HL-60 (cell line): Measurements from ENCODE around the gene SRSF1.

ENCODE experiments used
- GABPA ChIP-seq: IDR thresholded peaks from 2 replicates; pipeline ENCODE4 v1.6.1; 2012; ENCODE audit warnings: low read depth
- POLR2AphosphoS5 ChIP-seq: IDR thresholded peaks from 2 replicates; pipeline ENCODE4 v1.6.1; 2012; ENCODE audit warnings: low read depth
- TF ChIP-seq, protein P1 (sequence below): IDR thresholded peaks from one replicate; pipeline ENCODE4 v1.5.1; 2011; ENCODE audit warnings: low read length, control low read depth, inconsistent platforms; ENCODE audit not compliant: insufficient read depth
- TF ChIP-seq, protein P2 (sequence below): IDR thresholded peaks from 2 replicates; pipeline ENCODE4 v1.6.1; 2012; ENCODE audit warnings: low read depth; ENCODE audit not compliant: insufficient replicate concordance

DNA sequence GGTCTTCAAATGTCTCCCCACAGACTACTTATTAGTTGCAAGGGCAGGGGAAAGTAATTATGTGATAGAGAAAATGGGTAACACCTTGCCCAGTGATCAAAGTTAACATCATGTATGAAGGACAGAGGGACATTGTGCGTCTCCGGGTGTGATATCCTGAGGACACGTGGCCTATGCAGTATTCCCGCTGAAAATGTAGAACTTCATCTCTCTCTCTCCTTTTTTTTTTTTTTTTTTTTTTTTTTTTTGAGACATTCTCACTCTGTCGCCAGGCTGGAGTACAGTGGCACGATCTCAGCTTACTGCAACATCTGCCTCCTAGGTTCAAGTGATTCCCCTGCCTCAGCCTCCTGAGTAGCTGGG is 43.9 kb downstream of the SRSF1 start:
- TF ChIP-seq, protein P1, sequence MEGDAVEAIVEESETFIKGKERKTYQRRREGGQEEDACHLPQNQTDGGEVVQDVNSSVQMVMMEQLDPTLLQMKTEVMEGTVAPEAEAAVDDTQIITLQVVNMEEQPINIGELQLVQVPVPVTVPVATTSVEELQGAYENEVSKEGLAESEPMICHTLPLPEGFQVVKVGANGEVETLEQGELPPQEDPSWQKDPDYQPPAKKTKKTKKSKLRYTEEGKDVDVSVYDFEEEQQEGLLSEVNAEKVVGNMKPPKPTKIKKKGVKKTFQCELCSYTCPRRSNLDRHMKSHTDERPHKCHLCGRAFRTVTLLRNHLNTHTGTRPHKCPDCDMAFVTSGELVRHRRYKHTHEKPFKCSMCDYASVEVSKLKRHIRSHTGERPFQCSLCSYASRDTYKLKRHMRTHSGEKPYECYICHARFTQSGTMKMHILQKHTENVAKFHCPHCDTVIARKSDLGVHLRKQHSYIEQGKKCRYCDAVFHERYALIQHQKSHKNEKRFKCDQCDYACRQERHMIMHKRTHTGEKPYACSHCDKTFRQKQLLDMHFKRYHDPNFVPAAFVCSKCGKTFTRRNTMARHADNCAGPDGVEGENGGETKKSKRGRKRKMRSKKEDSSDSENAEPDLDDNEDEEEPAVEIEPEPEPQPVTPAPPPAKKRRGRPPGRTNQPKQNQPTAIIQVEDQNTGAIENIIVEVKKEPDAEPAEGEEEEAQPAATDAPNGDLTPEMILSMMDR = no peak
- TF ChIP-seq POLR2AphosphoS5 = no peak
- TF ChIP-seq, protein P2, sequence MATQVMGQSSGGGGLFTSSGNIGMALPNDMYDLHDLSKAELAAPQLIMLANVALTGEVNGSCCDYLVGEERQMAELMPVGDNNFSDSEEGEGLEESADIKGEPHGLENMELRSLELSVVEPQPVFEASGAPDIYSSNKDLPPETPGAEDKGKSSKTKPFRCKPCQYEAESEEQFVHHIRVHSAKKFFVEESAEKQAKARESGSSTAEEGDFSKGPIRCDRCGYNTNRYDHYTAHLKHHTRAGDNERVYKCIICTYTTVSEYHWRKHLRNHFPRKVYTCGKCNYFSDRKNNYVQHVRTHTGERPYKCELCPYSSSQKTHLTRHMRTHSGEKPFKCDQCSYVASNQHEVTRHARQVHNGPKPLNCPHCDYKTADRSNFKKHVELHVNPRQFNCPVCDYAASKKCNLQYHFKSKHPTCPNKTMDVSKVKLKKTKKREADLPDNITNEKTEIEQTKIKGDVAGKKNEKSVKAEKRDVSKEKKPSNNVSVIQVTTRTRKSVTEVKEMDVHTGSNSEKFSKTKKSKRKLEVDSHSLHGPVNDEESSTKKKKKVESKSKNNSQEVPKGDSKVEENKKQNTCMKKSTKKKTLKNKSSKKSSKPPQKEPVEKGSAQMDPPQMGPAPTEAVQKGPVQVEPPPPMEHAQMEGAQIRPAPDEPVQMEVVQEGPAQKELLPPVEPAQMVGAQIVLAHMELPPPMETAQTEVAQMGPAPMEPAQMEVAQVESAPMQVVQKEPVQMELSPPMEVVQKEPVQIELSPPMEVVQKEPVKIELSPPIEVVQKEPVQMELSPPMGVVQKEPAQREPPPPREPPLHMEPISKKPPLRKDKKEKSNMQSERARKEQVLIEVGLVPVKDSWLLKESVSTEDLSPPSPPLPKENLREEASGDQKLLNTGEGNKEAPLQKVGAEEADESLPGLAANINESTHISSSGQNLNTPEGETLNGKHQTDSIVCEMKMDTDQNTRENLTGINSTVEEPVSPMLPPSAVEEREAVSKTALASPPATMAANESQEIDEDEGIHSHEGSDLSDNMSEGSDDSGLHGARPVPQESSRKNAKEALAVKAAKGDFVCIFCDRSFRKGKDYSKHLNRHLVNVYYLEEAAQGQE = no peak
- TF ChIP-seq GABPA = no peak
